Ovary (tissue), 9 donors: ENCODE data around the gene CIDEA. TPM values are rescaled to one million over a fixed set of nuclear protein-coding genes. Genes with fewer than 3 reads are reported as not detected.

Experiments used
- DNase-seq, 5 donors: peaks; one replicate each; pipeline ENCODE4 v3.0.0-alpha.2; 2019 to 2020
- H3K27ac ChIP-seq, 2 donors: fragments of 200-600 bp; one replicate each; pipeline versions ENCODE4 v1.5.1 to v1.8.0; 2019 to 2022
- H3K27me3 ChIP-seq: fragments of 200-600 bp; one replicate; pipeline ENCODE4 v1.8.0; 2022
- H3K36me3 ChIP-seq: fragments of 200-600 bp; sonication (generic); one replicate; pipeline ENCODE4 v1.5.1; 2019
- H3K4me1 ChIP-seq: one replicate; pipeline ENCODE4 v1.8.1; 2013; ENCODE audit warnings: mild to moderate bottlenecking, moderate library complexity; ENCODE audit not compliant: insufficient read depth
- H3K4me3 ChIP-seq: fragments of 200-600 bp; sonication (generic); one replicate; pipeline ENCODE4 v1.5.1; 2017
- H3K9me3 ChIP-seq, 2 donors: fragments of 200-600 bp in 1 of 2; sonication (generic) in 1 of 2; one replicate each; pipeline versions ENCODE4 v1.5.1 to v1.8.1; 2013 to 2019; ENCODE audit warnings: mild to moderate bottlenecking in 1 of 2, moderate library complexity in 1 of 2
- CTCF ChIP-seq, 3 donors: fragments of 450-650 bp in 2 of 3; fragments of 200-600 bp in 1 of 3; IDR thresholded peaks; one replicate each; pipeline versions ENCODE4 v1.5.1 to v1.8.0; 2016 to 2022; ENCODE audit warnings: antibody characterized with exemption in 3 of 3, mild to moderate bottlenecking in 1 of 3
- EP300 ChIP-seq: sonication (generic); formaldehyde crosslinking; IDR thresholded peaks from one replicate; pipeline ENCODE4 v1.6.1; 2017; ENCODE audit warnings: antibody characterized with exemption
- POLR2A ChIP-seq: fragments of 450-650 bp; IDR thresholded peaks from one replicate; pipeline ENCODE4 v1.6.1; 2017; ENCODE audit warnings: antibody characterized with exemption, mild to moderate bottlenecking, moderate library complexity
- WGBS, 3 donors: extraction: QIAGEN DNeasy Blood & Tissue Kit in 1 of 3; methylation state at CpG; one replicate each; pipeline versions ENCODE4 v1.1.5 to v1.1.7; 2013 to 2017; 5-methylcytosine and 5-hydroxymethylcytosine counted together
- intact Hi-C, 4 donors: fragments of 100-400 bp; cut with DNase I; formaldehyde crosslinking; loops; one replicate each; pipeline versions ENCODE4 v1.11.0 to v1.15.1; 2022 to 2023
- polyA plus RNA-seq, 2 donors: library from polyadenylated mRNA; stranded (reverse); fragments of 200-250 nt in 1 of 2; fragments of 350-450 nt in 1 of 2; fragmentation: Illumina TruSeq in 1 of 2; extraction: RNeasy Lipid Tissue Mini Kit (QIAGEN cat#74804) in 1 of 2; gene quantifications; one replicate each; pipeline ENCODE4 v1.2.3, GENCODE V29; 2013 to 2014
- total RNA-seq, 7 donors: library from RNA; depleted of rRNA in 2 of 7; stranded (reverse); fragments of >200 nt in 2 of 7; fragmentation: NEBNext Ultra II Directional in 3 of 7; extraction: Animal tissue kit (Norgen Biotek cat#: 25700) in 3 of 7; gene quantifications; one replicate each; pipeline versions ENCODE4 v1.1.0 to v1.2.4, GENCODE V29; 2016 to 2023
- donor health status: DM: no; HTN: no; CAD: no; lungs with moderate emphysema.
- donor health status: DM: no; HTN: no; CAD: no.
- donor health status: Bipolar disorder and iron deficiency.
- donor health status: DM: yes; HTN: yes; CAD: no.
- donor health status: DM: no; HTN: no; CAD: no.
- donor health status: DM: yes; HTN: yes; CAD: no.

CIDEA gene
- total and polyA plus RNA-seq, 9 donors, result 0.15 TPM; not detected in 8

GRCh38 chr18:12247946-12248345 lies 6.2 kb upstream of the CIDEA start:
- H3K4me1 ChIP-seq, result no peaks in the 10 kb centered on the region
- 60 to 75% (median 70%) methylated on average over 6 of the region's 6 CpGs for WGBS, 3 donors
- H3K9me3 ChIP-seq, result no peaks in the 10 kb centered on the region
- DNase-seq, result no peak
- no peak overlapping the region for H3K4me3 ChIP-seq
- H3K36me3 ChIP-seq, result no peaks in the 10 kb centered on the region
- H3K27me3 ChIP-seq, result no peaks in the 10 kb centered on the region
- H3K27ac ChIP-seq, result no peak overlapping the region
- no peak for TF ChIP-seq CTCF (IDR thresholded peaks at IDR 0.05)
- no peak for TF ChIP-seq EP300
- TF ChIP-seq POLR2A, result no peak
- intact Hi-C loops, result no loop called here

GRCh38 chr18:12248926-12249720 lies 5.0 kb upstream of the CIDEA start:
- Histone ChIP-seq H3K27me3 (no peaks in the 10 kb centered on the region), H3K4me1 (no peaks in the 10 kb centered on the region), H3K4me3 (no peak overlapping the region), H3K27ac (no peak overlapping the region), H3K36me3 (no peaks in the 10 kb centered on the region), H3K9me3 (no peaks in the 10 kb centered on the region)
- no peak for TF ChIP-seq POLR2A
- TF ChIP-seq EP300, result no peak
- TF ChIP-seq CTCF (IDR thresholded peaks at IDR 0.05), result no peak
- no peak for DNase-seq
- intact Hi-C loops, result no loop called here
- 63 to 77% (median 70%) methylated on average over 13 of the region's 13 CpGs for WGBS, 3 donors

GRCh38 chr18:12251311-12251710 lies 2.9 kb upstream of the CIDEA start:
- Histone ChIP-seq H3K27ac (no peak overlapping the region), H3K27me3 (no peaks in the 10 kb centered on the region), H3K4me1 (peaks cover 3% of the 10 kb centered on the region), H3K36me3 (no peaks in the 10 kb centered on the region), H3K4me3 (no peak overlapping the region), H3K9me3 (no peaks in the 10 kb centered on the region)
- TF ChIP-seq EP300 (no peak), CTCF (IDR thresholded peaks at IDR 0.05) (no peak), POLR2A (no peak)
- intact Hi-C loops, result no loop called here
- 64 to 83% (median 72%) methylated on average over 11 of the region's 11 CpGs for WGBS, 3 donors
- no peak for DNase-seq

- H3K27me3 ChIP-seq, result no peaks in the 10 kb centered on the region
- no peak overlapping the region for H3K4me3 ChIP-seq
- DNase-seq, result no peak
- intact Hi-C loops, result no loop called here
- 83 to 90% (median 85%) methylated on average over 6 of the region's 6 CpGs for WGBS, 3 donors
- no peak for TF ChIP-seq POLR2A
- no peak for TF ChIP-seq CTCF (IDR thresholded peaks at IDR 0.05)
- no peak for TF ChIP-seq EP300
- H3K36me3 ChIP-seq, result no peaks in the 10 kb centered on the region
- H3K27ac ChIP-seq, result no peak overlapping the region
- H3K9me3 ChIP-seq, result no peaks in the 10 kb centered on the region
- H3K4me1 ChIP-seq, result peaks cover 3% of the 10 kb centered on the region
Measured at GRCh38 chr18:12252061-12252460, 2.1 kb upstream of the CIDEA start.
